GM12801 (cell line): Measurements from ENCODE around the gene INSL3.

Source experiments
- TF ChIP-seq, protein P1 (sequence below): IDR thresholded peaks from one replicate; pipeline ENCODE4 v1.5.1; 2011; ENCODE audit warnings: control low read depth; ENCODE audit not compliant: insufficient read length; ENCODE audit errors: extremely low read depth

Gene INSL3

DNA sequence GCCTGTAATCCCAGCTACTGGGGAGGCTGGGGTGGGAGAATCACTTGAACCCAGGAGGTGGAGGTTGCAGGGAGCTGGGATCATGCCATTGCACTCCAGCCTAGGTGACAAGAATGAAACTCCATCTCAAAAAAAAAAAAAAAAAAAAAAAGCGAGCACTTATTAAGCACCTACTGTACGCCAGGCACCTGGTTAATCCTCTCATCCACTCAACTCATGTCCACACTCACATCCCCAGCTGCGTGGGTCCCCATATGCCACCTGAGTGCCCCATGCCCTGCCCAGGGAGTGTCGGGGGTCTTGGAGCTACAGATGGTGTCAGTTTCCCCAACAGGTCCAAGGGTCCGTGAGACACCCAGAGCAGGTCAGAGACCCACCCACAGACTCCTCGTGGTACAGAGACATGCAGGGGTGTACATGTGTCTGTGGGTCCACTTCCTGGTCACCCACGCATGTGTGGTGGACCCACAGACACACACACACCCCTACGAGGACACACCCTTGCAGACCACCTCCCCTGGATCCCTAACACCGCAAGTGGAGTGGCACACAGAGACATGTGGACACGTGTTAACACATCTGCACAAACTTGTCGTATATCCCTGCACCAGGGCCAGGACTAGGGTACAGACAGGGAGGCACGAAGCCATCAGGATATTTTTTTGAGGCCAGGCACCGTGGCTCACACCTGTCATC lies 3.5 kb downstream of the INSL3 start:
- TF ChIP-seq, protein P1, sequence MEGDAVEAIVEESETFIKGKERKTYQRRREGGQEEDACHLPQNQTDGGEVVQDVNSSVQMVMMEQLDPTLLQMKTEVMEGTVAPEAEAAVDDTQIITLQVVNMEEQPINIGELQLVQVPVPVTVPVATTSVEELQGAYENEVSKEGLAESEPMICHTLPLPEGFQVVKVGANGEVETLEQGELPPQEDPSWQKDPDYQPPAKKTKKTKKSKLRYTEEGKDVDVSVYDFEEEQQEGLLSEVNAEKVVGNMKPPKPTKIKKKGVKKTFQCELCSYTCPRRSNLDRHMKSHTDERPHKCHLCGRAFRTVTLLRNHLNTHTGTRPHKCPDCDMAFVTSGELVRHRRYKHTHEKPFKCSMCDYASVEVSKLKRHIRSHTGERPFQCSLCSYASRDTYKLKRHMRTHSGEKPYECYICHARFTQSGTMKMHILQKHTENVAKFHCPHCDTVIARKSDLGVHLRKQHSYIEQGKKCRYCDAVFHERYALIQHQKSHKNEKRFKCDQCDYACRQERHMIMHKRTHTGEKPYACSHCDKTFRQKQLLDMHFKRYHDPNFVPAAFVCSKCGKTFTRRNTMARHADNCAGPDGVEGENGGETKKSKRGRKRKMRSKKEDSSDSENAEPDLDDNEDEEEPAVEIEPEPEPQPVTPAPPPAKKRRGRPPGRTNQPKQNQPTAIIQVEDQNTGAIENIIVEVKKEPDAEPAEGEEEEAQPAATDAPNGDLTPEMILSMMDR: no peak

DNA sequence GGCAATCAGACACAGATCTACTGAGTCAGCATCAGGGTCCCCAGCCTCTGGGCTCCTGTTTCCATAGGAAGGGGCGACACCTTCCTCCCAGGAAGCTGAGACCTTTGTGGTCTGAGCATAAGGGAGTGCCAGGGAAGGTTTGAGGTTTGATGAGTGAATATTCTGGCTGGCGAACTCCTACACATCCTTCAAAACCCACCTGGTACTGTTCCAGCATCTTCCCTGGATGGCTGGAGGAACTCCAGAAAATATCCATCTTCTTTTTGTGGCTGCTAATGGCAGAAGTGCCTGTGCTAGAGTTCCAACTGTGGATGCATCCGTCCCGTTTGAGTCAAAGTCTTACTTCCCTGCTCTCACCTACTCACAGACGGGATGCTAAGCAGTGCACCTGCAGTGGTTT lies 9.2 kb downstream of the INSL3 start:
- TF ChIP-seq, protein P1: no peak

DNA sequence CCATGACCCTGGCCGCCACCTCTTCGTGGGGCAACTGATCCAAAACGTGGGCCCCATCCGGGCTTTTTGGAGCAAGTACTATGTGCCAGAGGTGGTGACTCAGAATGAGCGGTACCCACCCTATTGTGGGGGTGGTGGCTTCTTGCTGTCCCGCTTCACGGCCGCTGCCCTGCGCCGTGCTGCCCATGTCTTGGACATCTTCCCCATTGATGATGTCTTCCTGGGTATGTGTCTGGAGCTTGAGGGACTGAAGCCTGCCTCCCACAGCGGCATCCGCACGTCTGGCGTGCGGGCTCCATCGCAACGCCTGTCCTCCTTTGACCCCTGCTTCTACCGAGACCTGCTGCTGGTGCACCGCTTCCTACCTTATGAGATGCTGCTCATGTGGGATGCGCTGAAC lies 9.6 kb downstream of the INSL3 start:
- TF ChIP-seq, protein P1: no peak

DNA sequence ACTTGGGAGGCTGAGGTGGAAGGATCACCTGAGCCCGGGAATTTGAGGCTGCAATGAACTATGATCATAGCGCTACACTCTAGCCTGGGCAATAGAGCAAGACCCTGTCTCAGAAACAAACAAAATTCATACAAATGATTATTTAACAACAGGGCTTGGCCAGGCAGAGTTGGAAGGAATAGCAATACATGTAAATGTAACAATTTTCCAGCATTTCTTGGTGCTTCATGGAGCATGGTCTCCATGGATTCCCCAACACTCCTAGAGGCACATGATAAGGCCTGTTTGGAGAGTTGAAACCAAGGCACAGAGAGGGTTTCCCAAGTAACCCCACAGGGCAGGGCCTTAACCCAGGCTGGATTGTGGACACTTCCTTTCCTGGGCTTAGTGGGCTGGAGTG lies 10.2 kb downstream of the INSL3 start:
- TF ChIP-seq, protein P1: no peak

DNA sequence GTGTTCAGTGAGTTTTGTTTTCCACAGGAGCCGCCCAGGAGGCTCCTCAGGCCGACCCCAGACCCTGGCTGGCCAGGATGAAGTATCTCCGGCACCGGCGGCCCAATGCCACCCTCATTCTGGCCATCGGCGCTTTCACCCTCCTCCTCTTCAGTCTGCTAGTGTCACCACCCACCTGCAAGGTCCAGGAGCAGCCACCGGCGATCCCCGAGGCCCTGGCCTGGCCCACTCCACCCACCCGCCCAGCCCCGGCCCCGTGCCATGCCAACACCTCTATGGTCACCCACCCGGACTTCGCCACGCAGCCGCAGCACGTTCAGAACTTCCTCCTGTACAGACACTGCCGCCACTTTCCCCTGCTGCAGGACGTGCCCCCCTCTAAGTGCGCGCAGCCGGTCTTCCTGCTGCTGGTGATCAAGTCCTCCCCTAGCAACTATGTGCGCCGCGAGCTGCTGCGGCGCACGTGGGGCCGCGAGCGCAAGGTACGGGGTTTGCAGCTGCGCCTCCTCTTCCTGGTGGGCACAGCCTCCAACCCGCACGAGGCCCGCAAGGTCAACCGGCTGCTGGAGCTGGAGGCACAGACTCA lies 13.5 kb downstream of the INSL3 start:
- TF ChIP-seq, protein P1: no peak

DNA sequence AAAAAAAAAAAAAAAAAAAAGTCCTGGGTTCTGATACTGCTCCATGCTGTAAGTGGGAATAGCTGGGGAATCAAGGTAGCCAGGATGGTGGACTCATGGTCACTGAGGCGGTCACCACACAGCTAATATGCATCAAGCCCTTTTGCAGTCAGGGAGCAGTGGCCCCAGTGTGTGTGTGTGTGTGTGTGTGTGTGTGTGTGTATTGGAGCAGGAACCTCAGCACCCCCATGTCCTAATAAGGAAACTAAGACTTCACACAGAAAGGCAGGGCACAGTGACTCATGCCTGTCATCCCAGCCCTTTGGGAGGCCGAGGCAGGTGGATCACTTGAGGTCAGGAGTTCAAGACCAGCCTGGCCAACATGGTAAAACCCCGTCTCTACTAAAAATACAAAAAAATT lies 14.4 kb downstream of the INSL3 start:
- TF ChIP-seq, protein P1: no peak

DNA sequence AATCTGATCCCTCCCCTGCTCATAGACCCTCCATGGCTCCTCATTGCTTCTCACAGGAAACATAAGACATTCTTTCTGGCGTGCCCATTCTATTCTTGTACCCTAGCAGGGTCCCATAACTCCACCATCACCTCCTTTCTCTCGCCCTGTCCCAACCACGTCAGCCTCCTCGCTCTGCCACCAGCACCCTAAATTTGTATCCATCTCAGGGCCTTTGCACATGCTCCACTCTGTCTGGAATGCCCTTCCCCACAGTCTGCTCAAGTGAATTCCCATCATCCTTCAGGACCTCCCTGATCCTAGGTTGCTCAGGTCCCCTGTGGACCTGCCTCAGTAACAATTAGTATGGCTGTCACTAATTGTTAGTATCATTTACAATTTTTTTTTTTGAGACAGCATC lies 15.9 kb downstream of the INSL3 start:
- TF ChIP-seq, protein P1: no peak
